ENCODE results near the gene CHST10.

CHST10 gene

DNA sequence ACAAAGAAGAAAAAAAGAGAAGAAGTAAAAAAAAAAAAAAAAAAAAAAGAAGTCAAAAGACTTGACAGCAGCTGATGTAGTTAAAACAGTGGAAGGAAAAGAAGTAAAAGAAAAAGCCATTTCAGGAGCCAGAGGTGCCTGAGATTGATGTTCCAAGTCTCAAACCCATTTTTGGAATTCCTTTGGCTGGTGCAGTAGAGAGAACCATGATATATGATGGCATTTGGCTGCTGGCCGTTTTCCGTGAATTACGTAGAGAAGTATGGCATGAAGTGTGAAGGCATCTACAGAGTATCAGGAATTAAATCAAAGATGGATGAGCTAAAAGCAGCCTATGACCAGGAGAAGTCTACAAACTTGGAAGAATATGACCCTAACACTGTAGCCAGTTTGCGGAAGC lies 7.6 kb upstream of the CHST10 start:
- no peak for DNase-seq (ENCODE audit: extremely low read depth, low read depth)
- H3K4me3 ChIP-seq (replicated peaks; ENCODE audit: low read depth, low read length): no peak overlapping the region
- TF ChIP-seq, protein P1, sequence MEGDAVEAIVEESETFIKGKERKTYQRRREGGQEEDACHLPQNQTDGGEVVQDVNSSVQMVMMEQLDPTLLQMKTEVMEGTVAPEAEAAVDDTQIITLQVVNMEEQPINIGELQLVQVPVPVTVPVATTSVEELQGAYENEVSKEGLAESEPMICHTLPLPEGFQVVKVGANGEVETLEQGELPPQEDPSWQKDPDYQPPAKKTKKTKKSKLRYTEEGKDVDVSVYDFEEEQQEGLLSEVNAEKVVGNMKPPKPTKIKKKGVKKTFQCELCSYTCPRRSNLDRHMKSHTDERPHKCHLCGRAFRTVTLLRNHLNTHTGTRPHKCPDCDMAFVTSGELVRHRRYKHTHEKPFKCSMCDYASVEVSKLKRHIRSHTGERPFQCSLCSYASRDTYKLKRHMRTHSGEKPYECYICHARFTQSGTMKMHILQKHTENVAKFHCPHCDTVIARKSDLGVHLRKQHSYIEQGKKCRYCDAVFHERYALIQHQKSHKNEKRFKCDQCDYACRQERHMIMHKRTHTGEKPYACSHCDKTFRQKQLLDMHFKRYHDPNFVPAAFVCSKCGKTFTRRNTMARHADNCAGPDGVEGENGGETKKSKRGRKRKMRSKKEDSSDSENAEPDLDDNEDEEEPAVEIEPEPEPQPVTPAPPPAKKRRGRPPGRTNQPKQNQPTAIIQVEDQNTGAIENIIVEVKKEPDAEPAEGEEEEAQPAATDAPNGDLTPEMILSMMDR (IDR thresholded peaks at IDR 0.05; ENCODE audit: low read depth, low read length, missing control alignments): no peak

DNA sequence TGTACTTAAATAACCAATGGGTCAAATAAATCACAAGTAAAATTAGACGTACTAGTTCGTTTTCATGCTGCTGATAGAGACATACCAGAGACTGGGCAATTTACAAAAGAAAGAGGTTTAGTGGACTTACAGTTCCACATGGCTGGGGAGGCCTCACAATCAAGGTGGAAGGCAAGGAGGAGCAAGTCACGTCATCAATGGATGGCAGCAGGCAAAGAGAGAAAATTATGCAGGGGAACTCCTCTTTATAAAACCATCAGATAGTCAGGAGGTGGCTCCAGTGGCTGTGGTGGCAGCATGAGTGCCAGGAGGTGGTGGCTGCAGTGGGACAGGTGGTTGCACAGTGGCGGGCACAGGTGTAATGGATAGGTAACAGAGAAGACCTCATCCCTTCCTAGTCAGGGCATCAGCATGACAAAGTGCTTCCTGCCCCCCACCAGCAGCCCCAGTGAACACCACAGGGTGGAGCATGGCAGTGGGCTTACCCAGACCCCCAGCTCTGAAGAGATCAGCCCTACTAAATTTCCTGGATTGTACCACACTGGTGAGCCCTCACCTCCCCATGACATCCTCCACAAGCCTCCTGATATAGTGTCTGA lies 6.9 kb upstream of the CHST10 start:
- TF ChIP-seq, protein P1 (IDR thresholded peaks at IDR 0.05; ENCODE audit: low read depth, low read length, missing control alignments): no peak
- H3K4me3 ChIP-seq (replicated peaks; ENCODE audit: low read depth, low read length): no peak overlapping the region
- no peak for DNase-seq (ENCODE audit: extremely low read depth, low read depth)

- no peak overlapping the region for H3K4me3 ChIP-seq (replicated peaks; ENCODE audit: low read depth, low read length)
- TF ChIP-seq, protein P1 (IDR thresholded peaks at IDR 0.05; ENCODE audit: low read depth, low read length, missing control alignments): no peak
- peak; percentile 58 for DNase-seq (ENCODE audit: extremely low read depth, low read depth)
Observed at GRCh38 chr2:100423631-100424030, 6.2 kb upstream of the CHST10 start.

- TF ChIP-seq, protein P1 (IDR thresholded peaks at IDR 0.05; ENCODE audit: low read depth, low read length, missing control alignments): peak; percentile 71
- H3K4me3 ChIP-seq (replicated peaks; ENCODE audit: low read depth, low read length): no peak overlapping the region
- DNase-seq (ENCODE audit: extremely low read depth, low read depth): no peak
Observed at GRCh38 chr2:100422320-100423055, 5.0 kb upstream of the CHST10 start.

DNA sequence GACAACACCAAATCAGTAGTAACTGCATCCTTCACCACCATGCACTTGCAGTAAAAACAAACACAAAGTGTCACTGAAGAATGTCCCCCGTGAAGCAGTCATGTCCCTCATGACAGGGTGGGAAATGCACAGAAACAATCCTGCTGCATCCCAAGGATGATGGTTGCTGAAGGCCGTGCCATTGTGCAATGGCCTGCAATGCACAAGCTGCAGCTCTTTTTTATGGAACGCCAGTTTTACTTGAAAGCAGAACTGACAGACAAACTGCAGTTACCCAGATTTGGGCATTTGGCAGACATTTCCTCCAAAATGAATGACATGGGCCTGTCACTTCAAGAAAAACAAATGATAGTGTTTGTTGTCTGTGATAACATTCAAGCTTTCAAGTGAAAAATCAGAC lies 2.4 kb upstream of the CHST10 start:
- no peak for DNase-seq (ENCODE audit: extremely low read depth, low read depth)
- TF ChIP-seq, protein P1 (IDR thresholded peaks at IDR 0.05; ENCODE audit: low read depth, low read length, missing control alignments): no peak
- no peak overlapping the region for H3K4me3 ChIP-seq (replicated peaks; ENCODE audit: low read depth, low read length)

DNA sequence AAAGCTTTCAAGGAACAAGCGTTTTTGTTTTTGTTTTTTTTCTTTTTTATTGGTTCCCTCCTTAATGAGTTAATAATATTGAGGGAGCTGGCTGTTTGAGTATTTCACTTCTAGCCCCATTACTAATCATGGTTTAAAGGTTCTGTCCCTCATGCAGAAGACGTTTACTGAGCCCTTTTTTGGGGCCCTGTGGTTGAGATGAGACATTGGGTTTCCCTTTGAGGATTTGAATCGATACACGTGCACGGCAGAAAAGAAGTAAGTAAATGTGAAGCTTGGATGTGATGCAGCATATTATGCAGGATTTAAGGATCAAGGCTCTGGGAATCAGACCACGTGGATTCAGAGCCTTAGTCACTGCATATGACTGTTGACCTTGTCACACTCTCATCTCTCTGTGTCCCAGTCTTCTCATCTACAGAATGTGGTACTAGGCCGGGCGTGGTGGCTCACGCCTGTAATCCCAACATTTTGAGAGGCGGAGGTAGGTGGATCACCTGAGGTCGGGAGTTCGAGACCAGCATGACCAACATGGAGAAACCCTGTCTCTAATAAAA lies 1.0 kb upstream of the CHST10 start:
- TF ChIP-seq, protein P1 (IDR thresholded peaks at IDR 0.05; ENCODE audit: low read depth, low read length, missing control alignments): no peak

More for the DNA sequence above, 1.0 kb upstream of the CHST10 start:
- no peak for DNase-seq (ENCODE audit: extremely low read depth, low read depth)
- H3K4me3 ChIP-seq (replicated peaks; ENCODE audit: low read depth, low read length): no peak overlapping the region
